ENCODE measurements around the gene PLCE1.
"Not testable (repeated sequence)": the region's sequence is repeated elsewhere in the genome, so short reads cannot be mapped to it uniquely, and the experiment has no call there.

DNA sequence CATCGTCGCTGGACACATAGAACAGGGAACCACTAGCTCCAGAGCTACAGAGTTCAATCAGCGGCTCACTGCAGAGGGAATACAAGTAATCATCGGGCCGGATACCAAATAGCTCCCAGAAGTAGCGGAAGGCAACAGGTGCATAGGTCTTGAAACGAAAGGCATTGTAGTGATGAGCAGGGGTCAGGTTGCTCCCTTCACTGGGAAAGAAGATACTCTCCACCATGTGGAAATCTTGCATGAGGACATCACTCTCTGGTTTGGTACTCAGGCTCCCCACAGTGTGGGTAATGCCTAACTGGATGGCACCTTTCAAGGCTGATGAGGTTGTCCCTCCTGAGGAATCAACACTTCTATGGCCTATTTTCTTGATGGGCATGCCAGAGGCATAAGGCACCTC, 32.7 kb upstream of the PLCE1 start:
- TF ChIP-seq, protein P1, sequence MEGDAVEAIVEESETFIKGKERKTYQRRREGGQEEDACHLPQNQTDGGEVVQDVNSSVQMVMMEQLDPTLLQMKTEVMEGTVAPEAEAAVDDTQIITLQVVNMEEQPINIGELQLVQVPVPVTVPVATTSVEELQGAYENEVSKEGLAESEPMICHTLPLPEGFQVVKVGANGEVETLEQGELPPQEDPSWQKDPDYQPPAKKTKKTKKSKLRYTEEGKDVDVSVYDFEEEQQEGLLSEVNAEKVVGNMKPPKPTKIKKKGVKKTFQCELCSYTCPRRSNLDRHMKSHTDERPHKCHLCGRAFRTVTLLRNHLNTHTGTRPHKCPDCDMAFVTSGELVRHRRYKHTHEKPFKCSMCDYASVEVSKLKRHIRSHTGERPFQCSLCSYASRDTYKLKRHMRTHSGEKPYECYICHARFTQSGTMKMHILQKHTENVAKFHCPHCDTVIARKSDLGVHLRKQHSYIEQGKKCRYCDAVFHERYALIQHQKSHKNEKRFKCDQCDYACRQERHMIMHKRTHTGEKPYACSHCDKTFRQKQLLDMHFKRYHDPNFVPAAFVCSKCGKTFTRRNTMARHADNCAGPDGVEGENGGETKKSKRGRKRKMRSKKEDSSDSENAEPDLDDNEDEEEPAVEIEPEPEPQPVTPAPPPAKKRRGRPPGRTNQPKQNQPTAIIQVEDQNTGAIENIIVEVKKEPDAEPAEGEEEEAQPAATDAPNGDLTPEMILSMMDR (conservative IDR thresholded peaks at IDR 0.05; ENCODE audit: low read depth in 2 of 2), result not testable (repeated sequence)
- TF ChIP-seq, protein P2, sequence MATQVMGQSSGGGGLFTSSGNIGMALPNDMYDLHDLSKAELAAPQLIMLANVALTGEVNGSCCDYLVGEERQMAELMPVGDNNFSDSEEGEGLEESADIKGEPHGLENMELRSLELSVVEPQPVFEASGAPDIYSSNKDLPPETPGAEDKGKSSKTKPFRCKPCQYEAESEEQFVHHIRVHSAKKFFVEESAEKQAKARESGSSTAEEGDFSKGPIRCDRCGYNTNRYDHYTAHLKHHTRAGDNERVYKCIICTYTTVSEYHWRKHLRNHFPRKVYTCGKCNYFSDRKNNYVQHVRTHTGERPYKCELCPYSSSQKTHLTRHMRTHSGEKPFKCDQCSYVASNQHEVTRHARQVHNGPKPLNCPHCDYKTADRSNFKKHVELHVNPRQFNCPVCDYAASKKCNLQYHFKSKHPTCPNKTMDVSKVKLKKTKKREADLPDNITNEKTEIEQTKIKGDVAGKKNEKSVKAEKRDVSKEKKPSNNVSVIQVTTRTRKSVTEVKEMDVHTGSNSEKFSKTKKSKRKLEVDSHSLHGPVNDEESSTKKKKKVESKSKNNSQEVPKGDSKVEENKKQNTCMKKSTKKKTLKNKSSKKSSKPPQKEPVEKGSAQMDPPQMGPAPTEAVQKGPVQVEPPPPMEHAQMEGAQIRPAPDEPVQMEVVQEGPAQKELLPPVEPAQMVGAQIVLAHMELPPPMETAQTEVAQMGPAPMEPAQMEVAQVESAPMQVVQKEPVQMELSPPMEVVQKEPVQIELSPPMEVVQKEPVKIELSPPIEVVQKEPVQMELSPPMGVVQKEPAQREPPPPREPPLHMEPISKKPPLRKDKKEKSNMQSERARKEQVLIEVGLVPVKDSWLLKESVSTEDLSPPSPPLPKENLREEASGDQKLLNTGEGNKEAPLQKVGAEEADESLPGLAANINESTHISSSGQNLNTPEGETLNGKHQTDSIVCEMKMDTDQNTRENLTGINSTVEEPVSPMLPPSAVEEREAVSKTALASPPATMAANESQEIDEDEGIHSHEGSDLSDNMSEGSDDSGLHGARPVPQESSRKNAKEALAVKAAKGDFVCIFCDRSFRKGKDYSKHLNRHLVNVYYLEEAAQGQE (IDR thresholded peaks at IDR 0.05; ENCODE audit: unreplicated experiment), result not testable (repeated sequence)
- not testable (repeated sequence) for TF ChIP-seq CREB1 (CRISPR knock-in tag; IDR thresholded peaks at IDR 0.05; ENCODE audit: low read depth); EZH2 (IDR thresholded peaks at IDR 0.05; ENCODE audit: low read depth, unreplicated experiment); STAT1 (IDR thresholded peaks at IDR 0.05; ENCODE audit: unreplicated experiment); JUNB (IDR thresholded peaks at IDR 0.05; ENCODE audit: unreplicated experiment); EZH2phosphoT487 (IDR thresholded peaks at IDR 0.05; ENCODE audit: unreplicated experiment); POLR2AphosphoS5 (IDR thresholded peaks at IDR 0.05; ENCODE audit: low read depth); ZNF114 (CRISPR knock-in tag; IDR thresholded peaks at IDR 0.05); NANOG (IDR thresholded peaks at IDR 0.05; ENCODE audit: borderline replicate concordance); ZNF331 (CRISPR knock-in tag; IDR thresholded peaks at IDR 0.05; ENCODE audit: low read depth)
- TF ChIP-seq, protein P3, sequence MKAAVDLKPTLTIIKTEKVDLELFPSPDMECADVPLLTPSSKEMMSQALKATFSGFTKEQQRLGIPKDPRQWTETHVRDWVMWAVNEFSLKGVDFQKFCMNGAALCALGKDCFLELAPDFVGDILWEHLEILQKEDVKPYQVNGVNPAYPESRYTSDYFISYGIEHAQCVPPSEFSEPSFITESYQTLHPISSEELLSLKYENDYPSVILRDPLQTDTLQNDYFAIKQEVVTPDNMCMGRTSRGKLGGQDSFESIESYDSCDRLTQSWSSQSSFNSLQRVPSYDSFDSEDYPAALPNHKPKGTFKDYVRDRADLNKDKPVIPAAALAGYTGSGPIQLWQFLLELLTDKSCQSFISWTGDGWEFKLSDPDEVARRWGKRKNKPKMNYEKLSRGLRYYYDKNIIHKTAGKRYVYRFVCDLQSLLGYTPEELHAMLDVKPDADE (IDR thresholded peaks at IDR 0.05), result not testable (repeated sequence)
- TF ChIP-seq, protein P4, sequence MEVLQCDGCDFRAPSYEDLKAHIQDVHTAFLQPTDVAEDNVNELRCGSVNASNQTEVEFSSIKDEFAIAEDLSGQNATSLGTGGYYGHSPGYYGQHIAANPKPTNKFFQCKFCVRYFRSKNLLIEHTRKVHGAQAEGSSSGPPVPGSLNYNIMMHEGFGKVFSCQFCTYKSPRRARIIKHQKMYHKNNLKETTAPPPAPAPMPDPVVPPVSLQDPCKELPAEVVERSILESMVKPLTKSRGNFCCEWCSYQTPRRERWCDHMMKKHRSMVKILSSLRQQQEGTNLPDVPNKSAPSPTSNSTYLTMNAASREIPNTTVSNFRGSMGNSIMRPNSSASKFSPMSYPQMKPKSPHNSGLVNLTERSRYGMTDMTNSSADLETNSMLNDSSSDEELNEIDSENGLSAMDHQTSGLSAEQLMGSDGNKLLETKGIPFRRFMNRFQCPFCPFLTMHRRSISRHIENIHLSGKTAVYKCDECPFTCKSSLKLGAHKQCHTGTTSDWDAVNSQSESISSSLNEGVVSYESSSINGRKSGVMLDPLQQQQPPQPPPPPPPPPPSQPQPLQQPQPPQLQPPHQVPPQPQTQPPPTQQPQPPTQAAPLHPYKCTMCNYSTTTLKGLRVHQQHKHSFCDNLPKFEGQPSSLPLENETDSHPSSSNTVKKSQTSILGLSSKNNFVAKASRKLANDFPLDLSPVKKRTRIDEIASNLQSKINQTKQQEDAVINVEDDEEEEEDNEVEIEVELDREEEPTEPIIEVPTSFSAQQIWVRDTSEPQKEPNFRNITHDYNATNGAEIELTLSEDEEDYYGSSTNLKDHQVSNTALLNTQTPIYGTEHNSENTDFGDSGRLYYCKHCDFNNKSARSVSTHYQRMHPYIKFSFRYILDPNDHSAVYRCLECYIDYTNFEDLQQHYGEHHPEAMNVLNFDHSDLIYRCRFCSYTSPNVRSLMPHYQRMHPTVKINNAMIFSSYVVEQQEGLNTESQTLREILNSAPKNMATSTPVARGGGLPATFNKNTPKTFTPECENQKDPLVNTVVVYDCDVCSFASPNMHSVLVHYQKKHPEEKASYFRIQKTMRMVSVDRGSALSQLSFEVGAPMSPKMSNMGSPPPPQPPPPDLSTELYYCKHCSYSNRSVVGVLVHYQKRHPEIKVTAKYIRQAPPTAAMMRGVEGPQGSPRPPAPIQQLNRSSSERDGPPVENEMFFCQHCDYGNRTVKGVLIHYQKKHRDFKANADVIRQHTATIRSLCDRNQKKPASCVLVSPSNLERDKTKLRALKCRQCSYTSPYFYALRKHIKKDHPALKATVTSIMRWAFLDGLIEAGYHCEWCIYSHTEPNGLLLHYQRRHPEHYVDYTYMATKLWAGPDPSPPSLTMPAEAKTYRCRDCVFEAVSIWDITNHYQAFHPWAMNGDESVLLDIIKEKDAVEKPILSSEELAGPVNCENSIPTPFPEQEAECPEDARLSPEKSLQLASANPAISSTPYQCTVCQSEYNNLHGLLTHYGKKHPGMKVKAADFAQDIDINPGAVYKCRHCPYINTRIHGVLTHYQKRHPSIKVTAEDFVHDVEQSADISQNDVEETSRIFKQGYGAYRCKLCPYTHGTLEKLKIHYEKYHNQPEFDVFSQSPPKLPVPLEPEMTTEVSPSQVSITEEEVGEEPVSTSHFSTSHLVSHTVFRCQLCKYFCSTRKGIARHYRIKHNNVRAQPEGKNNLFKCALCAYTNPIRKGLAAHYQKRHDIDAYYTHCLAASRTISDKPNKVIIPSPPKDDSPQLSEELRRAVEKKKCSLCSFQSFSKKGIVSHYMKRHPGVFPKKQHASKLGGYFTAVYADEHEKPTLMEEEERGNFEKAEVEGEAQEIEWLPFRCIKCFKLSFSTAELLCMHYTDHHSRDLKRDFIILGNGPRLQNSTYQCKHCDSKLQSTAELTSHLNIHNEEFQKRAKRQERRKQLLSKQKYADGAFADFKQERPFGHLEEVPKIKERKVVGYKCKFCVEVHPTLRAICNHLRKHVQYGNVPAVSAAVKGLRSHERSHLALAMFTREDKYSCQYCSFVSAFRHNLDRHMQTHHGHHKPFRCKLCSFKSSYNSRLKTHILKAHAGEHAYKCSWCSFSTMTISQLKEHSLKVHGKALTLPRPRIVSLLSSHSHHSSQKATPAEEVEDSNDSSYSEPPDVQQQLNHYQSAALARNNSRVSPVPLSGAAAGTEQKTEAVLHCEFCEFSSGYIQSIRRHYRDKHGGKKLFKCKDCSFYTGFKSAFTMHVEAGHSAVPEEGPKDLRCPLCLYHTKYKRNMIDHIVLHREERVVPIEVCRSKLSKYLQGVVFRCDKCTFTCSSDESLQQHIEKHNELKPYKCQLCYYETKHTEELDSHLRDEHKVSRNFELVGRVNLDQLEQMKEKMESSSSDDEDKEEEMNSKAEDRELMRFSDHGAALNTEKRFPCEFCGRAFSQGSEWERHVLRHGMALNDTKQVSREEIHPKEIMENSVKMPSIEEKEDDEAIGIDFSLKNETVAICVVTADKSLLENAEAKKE (CRISPR knock-in tag; IDR thresholded peaks at IDR 0.05), result not testable (repeated sequence)
